Bronchial epithelial cell (primary cell): Measurements from ENCODE around the gene PROSER1. TPM values are rescaled to one million over a fixed set of nuclear protein-coding genes. Genes with fewer than 3 reads are reported as not detected.

Experiments
- DNase-seq: peaks from one replicate; pipeline ENCODE4 v3.0.0-alpha.2; 2010; ENCODE audit warnings: low read depth
- FAIRE-seq: peaks from 2 replicates; lab custom pipeline; 2011; peaks lifted over from hg19 to GRCh38; lab: Jason Lieb, UNC
- H3K27me3 ChIP-seq: 2 replicates; pipeline ENCODE4 v1.5.1; 2011; ENCODE audit warnings: low read length; ENCODE audit not compliant: control insufficient read depth, insufficient read depth
- H3K36me3 ChIP-seq: 2 replicates; pipeline ENCODE4 v1.5.1; 2011; ENCODE audit warnings: low read length; ENCODE audit not compliant: control insufficient read depth, insufficient read depth
- H3K4me3 ChIP-seq: 2 replicates; pipeline ENCODE4 v1.5.1; 2011; ENCODE audit warnings: mild to moderate bottlenecking, low read depth, low read length, control low read depth
- CTCF ChIP-seq: IDR thresholded peaks from 2 replicates; pipeline ENCODE4 v1.5.1; 2011; ENCODE audit warnings: mild to moderate bottlenecking, moderate library complexity, low read length, control low read depth, inconsistent platforms; ENCODE audit not compliant: insufficient read depth, severe bottlenecking
- total RNA-seq: library from RNA; depleted of rRNA; stranded (reverse); fragments of >200 nt; gene quantifications from 2 replicates; pipeline ENCODE4 v1.2.1, GENCODE V29; 2014

The PROSER1 gene
- total RNA-seq, 1 donor from 2014 or later, result 9.5 TPM

GRCh38 chr13:38980750-38981078 lies 57.2 kb downstream of the PROSER1 start:
- TF ChIP-seq CTCF, result no peak
- Histone ChIP-seq H3K27me3 (no peaks in the 10 kb centered on the region), H3K4me3 (no peak overlapping the region), H3K36me3 (no peaks in the 10 kb centered on the region)
- FAIRE-seq, result no peak
- DNase-seq, result no peak

GRCh38 chr13:38979891-38980749 lies 57.8 kb downstream of the PROSER1 start:
- no peak for TF ChIP-seq CTCF
- no peaks in the 10 kb centered on the region for H3K27me3 ChIP-seq
- DNase-seq (no peak), FAIRE-seq (no peak)
- H3K36me3 ChIP-seq, result no peaks in the 10 kb centered on the region
- no peak overlapping the region for H3K4me3 ChIP-seq

GRCh38 chr13:38970380-38971051 lies 67.4 kb downstream of the PROSER1 start:
- DNase-seq (peak; percentile 49), FAIRE-seq (no peak)
- no peak for TF ChIP-seq CTCF
- Histone ChIP-seq H3K36me3 (no peaks in the 10 kb centered on the region), H3K4me3 (no peak overlapping the region), H3K27me3 (no peaks in the 10 kb centered on the region)

- FAIRE-seq, result no peak
- no peak for DNase-seq
- no peaks in the 10 kb centered on the region for H3K27me3 ChIP-seq
- H3K4me3 ChIP-seq, result no peak overlapping the region
- TF ChIP-seq CTCF, result no peak
- no peaks in the 10 kb centered on the region for H3K36me3 ChIP-seq
Observed at GRCh38 chr13:38969187-38969586, 68.7 kb downstream of the PROSER1 start.

- no peak for DNase-seq
- Histone ChIP-seq H3K27me3 (no peaks in the 10 kb centered on the region), H3K36me3 (no peaks in the 10 kb centered on the region), H3K4me3 (no peak overlapping the region)
- no peak for TF ChIP-seq CTCF
- FAIRE-seq, result no peak
Observed at GRCh38 chr13:38967446-38967845, 70.4 kb downstream of the PROSER1 start.
